Smooth muscle cell of the coronary artery (primary cell): Measurements from ENCODE around the gene USP53. TPM values are rescaled to one million over a fixed set of nuclear protein-coding genes. Genes with fewer than 3 reads are reported as not detected.

ENCODE experiments used
- total RNA-seq: library from RNA; depleted of rRNA; stranded (reverse); fragments of >200 nt; gene quantifications from 2 replicates; pipeline ENCODE4 v1.2.3, GENCODE V29; 2014; ENCODE audit warnings: low replicate concordance

Gene USP53
- total RNA-seq: 17.6 and 59.1 TPM in 2 replicates

DNA sequence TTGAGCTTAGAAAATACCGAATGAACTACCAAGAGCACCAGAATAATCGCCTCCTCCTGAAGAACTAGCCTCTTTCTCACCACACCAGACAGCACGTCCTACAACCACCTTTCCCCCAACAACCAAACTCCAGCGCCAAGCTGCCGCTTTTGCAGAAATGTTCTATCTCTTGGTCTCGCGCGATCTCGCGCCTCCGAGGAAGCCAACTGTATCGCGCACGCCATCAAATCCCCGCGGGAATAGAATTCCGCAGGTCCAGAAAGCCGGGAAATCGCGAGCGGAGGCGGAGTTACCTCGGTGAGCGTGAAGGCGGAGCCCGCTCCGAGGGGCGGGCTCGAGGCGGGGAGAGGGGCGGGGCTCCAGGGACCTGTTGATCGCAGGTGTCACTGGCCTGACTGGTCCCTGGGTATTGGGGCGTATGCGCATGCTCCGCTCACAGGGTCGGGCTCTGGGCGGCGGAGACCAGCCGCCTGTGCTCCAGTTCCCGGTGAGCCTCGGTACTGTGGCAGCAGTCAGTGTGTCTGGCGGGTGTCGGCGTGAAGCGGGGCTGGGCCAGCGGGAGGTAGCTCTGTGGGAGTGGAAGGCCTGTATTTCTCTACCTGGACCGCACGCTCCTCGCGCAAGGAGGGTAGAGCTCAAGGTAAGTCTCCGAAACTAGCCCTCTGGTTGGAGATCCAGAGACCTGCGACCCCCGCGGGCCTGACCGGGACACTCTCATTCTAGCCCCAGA lies at the start of gene USP53:
USP53 (plus strand) TSS at position 480 of the 730 bp plus-strand sequence. CDS start 27,047 bp downstream, outside the sequence.

DNA sequence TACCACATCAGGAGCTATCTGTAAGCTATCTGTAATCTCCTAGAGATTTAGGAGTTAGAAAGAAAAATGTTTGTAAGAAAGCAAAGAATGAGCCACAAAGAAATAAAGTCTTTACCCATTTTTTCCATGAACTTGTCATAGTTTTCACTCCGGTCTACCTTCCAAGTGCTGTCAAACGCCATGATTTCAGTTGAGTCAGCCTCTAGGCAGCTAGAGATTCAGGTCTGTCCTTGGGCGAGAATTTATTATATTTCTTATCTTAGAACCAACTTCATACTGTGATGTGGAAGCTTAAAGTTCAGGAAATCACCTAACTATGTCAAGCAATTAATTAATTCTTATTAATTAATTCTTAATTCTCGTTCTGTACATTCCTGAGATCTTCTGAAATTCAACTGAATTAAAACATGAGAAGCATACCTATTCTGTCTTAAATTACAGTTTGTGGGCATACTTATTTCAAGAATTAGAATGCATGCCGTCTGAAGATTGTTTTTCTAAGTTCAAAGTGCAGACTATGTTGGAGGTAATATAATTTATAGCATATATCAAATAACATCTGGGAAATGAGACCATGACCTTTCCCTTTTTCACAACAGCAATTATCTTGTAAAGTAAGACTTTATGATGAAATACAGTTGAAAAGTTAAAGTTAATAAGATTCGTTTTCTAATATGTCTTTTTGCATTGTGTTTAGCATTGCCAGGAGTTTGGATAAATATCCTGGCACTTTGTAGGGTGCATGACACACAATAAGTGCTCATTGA lies 109.6 kb downstream of the USP53 start, which contains the start of gene FABP2:
FABP2 (minus strand) TSS at position 218 of the 767 bp plus-strand sequence; CDS start at position 182, 36 bp downstream.

Other genes with a start within 250 kb of the USP53 start
- 0.82 and 0.90 TPM in 2 replicates for gene MYOZ2, start 76.9 kb upstream of the USP53 start, total RNA-seq
- gene FABP2, start 109.4 kb downstream of the USP53 start, total RNA-seq: not detected in 2 replicates